ENCODE measurements around the gene PCDHB14. TPM values are rescaled to one million over a fixed set of nuclear protein-coding genes. Genes with fewer than 3 reads are reported as not detected.
"Not testable (repeated sequence)": the region's sequence is repeated elsewhere in the genome, so short reads cannot be mapped to it uniquely, and the experiment has no call there.

Gene PCDHB14
- total RNA-seq, 2 donors from 2014 or later, result 0.62 to 1.8 TPM

DNA sequence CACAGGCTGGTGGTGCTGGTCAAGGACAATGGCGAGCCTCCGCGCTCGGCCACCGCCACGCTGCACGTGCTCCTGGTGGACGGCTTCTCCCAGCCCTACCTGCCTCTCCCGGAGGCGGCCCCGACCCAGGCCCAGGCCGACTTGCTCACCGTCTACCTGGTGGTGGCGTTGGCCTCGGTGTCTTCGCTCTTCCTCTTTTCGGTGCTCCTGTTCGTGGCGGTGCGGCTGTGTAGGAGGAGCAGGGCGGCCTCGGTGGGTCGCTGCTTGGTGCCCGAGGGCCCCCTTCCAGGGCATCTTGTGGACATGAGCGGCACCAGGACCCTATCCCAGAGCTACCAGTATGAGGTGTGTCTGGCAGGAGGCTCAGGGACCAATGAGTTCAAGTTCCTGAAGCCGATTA lies 7.1 kb upstream of the PCDHB14 start:
- intact Hi-C loops (cut with DNase I); H3K9ac ChIP-seq (ENCODE audit: low read depth in 2 of 2, low read length in 2 of 2); H3K4me3 ChIP-seq; H3K9me3 ChIP-seq; H3K27me3 ChIP-seq; H3K36me3 ChIP-seq; DNase-seq; H3K27ac ChIP-seq; H3K4me1 ChIP-seq: not testable (repeated sequence)

DNA sequence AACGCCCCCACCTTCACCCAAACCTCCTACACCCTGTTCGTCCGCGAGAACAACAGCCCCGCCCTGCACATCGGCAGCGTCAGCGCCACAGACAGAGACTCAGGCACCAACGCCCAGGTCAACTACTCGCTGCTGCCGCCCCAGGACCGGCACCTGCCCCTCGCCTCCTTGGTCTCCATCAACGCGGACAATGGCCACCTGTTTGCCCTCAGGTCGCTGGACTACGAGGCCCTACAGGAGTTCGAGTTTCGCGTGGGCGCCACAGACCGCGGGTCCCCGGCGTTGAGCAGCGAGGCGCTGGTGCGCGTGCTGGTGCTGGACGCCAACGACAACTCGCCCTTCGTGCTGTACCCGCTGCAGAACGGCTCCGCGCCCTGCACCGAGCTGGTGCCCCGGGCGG lies 1.7 kb downstream of the PCDHB14 start:
- intact Hi-C loops (cut with DNase I); H3K4me1 ChIP-seq; H3K9ac ChIP-seq (ENCODE audit: low read depth in 2 of 2, low read length in 2 of 2); H3K27me3 ChIP-seq; H3K27ac ChIP-seq; H3K9me3 ChIP-seq; DNase-seq; H3K36me3 ChIP-seq; H3K4me3 ChIP-seq: not testable (repeated sequence)

DNA sequence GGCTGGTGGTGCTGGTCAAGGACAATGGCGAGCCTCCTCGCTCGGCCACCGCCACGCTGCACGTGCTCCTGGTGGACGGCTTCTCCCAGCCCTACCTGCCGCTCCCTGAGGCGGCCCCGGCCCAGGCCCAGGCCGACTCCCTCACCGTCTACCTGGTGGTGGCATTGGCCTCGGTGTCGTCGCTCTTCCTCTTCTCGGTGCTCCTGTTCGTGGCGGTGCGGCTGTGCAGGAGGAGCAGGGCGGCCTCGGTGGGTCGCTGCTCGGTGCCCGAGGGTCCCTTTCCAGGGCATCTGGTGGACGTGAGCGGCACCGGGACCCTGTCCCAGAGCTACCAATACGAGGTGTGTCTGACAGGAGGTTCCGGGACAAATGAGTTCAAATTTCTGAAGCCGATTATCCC lies 2.3 kb downstream of the PCDHB14 start:
- H3K4me1 ChIP-seq; intact Hi-C loops (cut with DNase I); H3K9me3 ChIP-seq; H3K36me3 ChIP-seq; H3K27me3 ChIP-seq; DNase-seq; H3K9ac ChIP-seq (ENCODE audit: low read depth in 2 of 2, low read length in 2 of 2); H3K27ac ChIP-seq; H3K4me3 ChIP-seq: not testable (repeated sequence)

DNA sequence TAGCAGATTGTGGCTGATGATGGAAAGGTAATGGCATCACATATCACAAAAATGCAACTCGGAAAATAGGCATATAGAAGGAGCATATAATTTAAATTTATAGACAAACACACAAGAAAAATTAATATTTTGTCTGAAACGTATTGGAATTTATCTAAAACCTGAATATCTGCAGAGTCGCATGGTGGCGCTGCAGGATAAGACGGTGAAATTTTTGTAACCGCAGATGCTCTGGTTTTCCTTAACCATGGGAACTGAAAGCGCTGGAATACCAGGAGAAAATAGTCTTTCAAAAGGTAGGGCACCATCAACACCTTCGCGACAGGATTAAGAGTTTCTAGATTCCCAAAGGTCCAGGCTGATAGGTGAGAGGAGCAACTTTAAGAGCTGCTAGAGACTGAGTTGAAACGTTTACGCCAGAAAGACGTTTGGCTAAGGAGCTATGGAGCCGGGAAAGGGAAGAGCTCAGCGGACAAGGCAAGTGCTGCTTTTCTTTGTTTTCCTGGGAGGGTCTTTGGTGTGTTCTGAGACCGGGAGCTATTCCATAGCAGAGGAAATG lies 11.0 kb downstream of the PCDHB14 start:
- TF ChIP-seq, protein P1, sequence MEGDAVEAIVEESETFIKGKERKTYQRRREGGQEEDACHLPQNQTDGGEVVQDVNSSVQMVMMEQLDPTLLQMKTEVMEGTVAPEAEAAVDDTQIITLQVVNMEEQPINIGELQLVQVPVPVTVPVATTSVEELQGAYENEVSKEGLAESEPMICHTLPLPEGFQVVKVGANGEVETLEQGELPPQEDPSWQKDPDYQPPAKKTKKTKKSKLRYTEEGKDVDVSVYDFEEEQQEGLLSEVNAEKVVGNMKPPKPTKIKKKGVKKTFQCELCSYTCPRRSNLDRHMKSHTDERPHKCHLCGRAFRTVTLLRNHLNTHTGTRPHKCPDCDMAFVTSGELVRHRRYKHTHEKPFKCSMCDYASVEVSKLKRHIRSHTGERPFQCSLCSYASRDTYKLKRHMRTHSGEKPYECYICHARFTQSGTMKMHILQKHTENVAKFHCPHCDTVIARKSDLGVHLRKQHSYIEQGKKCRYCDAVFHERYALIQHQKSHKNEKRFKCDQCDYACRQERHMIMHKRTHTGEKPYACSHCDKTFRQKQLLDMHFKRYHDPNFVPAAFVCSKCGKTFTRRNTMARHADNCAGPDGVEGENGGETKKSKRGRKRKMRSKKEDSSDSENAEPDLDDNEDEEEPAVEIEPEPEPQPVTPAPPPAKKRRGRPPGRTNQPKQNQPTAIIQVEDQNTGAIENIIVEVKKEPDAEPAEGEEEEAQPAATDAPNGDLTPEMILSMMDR (IDR thresholded peaks at IDR 0.05), result no peak
- H3K27me3 ChIP-seq, result no peaks in the 10 kb centered on the region
- intact Hi-C loops (cut with DNase I), result no loop called here
- no peaks in the 10 kb centered on the region for H3K36me3 ChIP-seq
- DNase-seq, result no peak
- H3K9me3 ChIP-seq, result peaks cover 5% of the 10 kb centered on the region
- H3K4me3 ChIP-seq, result no peak overlapping the region
- H3K27ac ChIP-seq, result no peak overlapping the region
- no peaks in the 10 kb centered on the region for H3K4me1 ChIP-seq
- H3K9ac ChIP-seq (ENCODE audit: low read depth in 2 of 2, low read length in 2 of 2), result no peak overlapping the region

DNA sequence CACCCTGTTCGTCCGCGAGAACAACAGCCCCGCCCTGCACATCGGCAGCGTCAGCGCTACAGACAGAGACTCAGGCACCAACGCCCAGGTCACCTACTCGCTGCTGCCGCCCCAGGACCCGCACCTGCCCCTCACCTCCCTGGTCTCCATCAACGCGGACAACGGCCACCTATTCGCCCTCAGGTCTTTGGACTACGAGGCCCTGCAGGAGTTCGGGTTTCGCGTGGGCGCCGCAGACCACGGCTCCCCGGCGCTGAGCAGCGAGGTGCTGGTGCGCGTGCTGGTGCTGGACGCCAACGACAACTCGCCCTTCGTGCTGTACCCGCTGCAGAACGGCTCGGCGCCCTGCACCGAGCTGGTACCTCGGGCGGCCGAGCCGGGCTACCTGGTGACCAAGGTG lies 12.8 kb downstream of the PCDHB14 start:
- intact Hi-C loops (cut with DNase I); H3K4me1 ChIP-seq: not testable (repeated sequence)

DNA sequence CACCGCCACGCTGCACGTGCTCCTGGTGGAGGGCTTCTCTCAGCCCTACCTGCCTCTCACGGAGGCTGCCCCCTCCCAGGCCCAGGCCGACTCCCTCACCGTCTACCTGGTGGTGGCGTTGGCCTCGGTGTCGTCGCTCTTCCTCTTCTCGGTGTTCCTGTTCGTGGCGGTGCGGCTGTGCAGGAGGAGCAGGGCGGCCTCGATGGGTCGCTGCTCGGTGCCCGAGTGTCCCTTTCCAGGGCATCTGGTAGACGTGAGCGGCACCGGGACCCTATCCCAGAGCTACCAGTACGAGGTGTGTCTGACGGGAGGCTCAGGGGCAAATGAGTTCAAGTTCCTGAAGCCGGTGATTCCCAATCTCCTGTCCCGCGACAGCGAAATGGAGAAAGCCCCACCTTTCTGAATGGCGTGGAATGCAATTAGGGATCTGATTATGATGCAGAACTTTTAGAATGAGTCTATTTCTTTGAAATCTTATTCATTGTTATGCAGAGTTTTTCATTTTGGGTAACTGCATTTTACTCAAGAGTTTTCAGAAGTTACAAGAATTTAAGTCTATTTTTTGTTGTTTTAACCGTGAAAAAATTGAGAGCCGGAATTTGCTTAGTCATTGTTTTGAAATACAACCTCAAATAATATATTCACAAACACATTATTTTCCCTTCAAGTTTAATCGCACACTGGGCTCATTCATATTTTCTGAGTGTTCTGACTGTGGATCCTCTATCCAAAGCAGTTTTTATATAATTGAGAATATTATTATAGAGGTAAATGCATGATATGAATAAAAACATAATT lies 13.6 kb downstream of the PCDHB14 start:
- no peaks in the 10 kb centered on the region for H3K4me1 ChIP-seq
- peaks cover 12% of the 10 kb centered on the region for H3K9me3 ChIP-seq
- no peak for DNase-seq
- H3K27me3 ChIP-seq, result no peaks in the 10 kb centered on the region
- no peaks in the 10 kb centered on the region for H3K36me3 ChIP-seq
- intact Hi-C loops (cut with DNase I), result no loop called here
- no peak overlapping the region for H3K9ac ChIP-seq (ENCODE audit: low read depth in 2 of 2, low read length in 2 of 2)
- no peak overlapping the region for H3K27ac ChIP-seq
- TF ChIP-seq, protein P1 (IDR thresholded peaks at IDR 0.05), result no peak
- no peak overlapping the region for H3K4me3 ChIP-seq

More for the DNA sequence above, 12.8 kb downstream of the PCDHB14 start:
- not testable (repeated sequence) for H3K36me3 ChIP-seq; H3K27ac ChIP-seq; H3K4me3 ChIP-seq; H3K27me3 ChIP-seq; H3K9ac ChIP-seq (ENCODE audit: low read depth in 2 of 2, low read length in 2 of 2); DNase-seq
- H3K9me3 ChIP-seq, result peaks cover 12% of the 10 kb centered on the region

DNA sequence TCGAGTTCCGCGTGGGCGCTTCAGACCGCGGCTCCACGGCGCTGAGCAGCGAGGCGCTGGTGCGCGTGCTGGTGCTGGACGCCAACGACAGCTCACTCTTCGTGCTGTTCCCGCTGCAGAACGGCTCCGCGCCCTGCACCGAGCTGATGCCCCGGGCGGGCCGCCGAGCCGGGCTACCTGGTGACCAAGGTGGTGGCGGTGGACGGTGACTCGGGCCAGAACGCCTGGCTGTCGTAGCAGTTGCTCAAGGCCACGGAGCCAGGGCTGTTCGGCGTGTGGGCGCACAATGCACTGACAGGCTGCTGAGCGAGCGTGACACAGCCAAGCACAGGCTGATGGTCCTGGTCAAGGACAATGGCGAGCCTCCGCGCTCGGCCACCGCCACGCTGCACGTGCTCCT lies 18.4 kb downstream of the PCDHB14 start:
- H3K27me3 ChIP-seq, result no peaks in the 10 kb centered on the region
- no peaks in the 10 kb centered on the region for H3K4me1 ChIP-seq
- H3K27ac ChIP-seq, result no peak overlapping the region
- no peak overlapping the region for H3K9ac ChIP-seq (ENCODE audit: low read depth in 2 of 2, low read length in 2 of 2)
- intact Hi-C loops (cut with DNase I), result no loop called here
- H3K4me3 ChIP-seq, result no peak overlapping the region
- no peaks in the 10 kb centered on the region for H3K36me3 ChIP-seq
- DNase-seq, result no peak
- TF ChIP-seq, protein P1 (IDR thresholded peaks at IDR 0.05), result no peak
- H3K9me3 ChIP-seq, result peaks cover 13% of the 10 kb centered on the region

All from colonic mucosa (tissue), 4 donors.